NCI-H2227 treated with DMSO at 0.1 percent for 48 hours (cell line): ENCODE data around the gene PPP4C.
A peak's percentile ranks its signal among the peaks of the same experiment; 100 is the strongest.
"Not testable (repeated sequence)": the region's sequence is repeated elsewhere in the genome, so short reads cannot be mapped to it uniquely, and the experiment has no call there.

Source experiments
- DNase-seq: peaks from one replicate; lab custom pipeline; 2025; lab: John Stamatoyannopoulos, UW

Gene PPP4C

GRCh38 chr16:30075503-30076275, at the start of gene PPP4C:
Gene PPP4C, plus strand, starts transcription at chr16:30075994. Its CDS starts 384 bp downstream, at chr16:30076378.
- DNase-seq: peak; percentile 87

- no peak for DNase-seq
These were observed 49.3 kb upstream of the PPP4C start for GRCh38 chr16:30026449-30026848.

- DNase-seq: no peak
These were observed 48.0 kb upstream of the PPP4C start for GRCh38 chr16:30027588-30028437.

- DNase-seq: no peak
These were observed 47.2 kb upstream of the PPP4C start for GRCh38 chr16:30028438-30029076.

GRCh38 chr16:30030011-30030685, 45.6 kb upstream of the PPP4C start:
- no peak for DNase-seq

GRCh38 chr16:30030841-30031413, 44.9 kb upstream of the PPP4C start, which contains the start of gene TLCD3B:
Gene TLCD3B, minus strand, starts transcription at chr16:30031271. Its CDS starts 744 bp downstream, at chr16:30030527.
- peak; percentile 49 for DNase-seq

GRCh38 chr16:30031477-30031918, 44.3 kb upstream of the PPP4C start:
- no peak for DNase-seq

GRCh38 chr16:30032083-30032819, 43.5 kb upstream of the PPP4C start:
- DNase-seq: peak; percentile 85

- no peak for DNase-seq
These were observed 42.5 kb upstream of the PPP4C start for GRCh38 chr16:30033270-30033669.

- DNase-seq: no peak
These were observed 35.6 kb upstream of the PPP4C start for GRCh38 chr16:30040221-30040620.

GRCh38 chr16:30040690-30041089, 35.1 kb upstream of the PPP4C start:
- not testable (repeated sequence) for DNase-seq

- no peak for DNase-seq
These were observed 34.0 kb upstream of the PPP4C start for GRCh38 chr16:30041841-30042240.

GRCh38 chr16:30046178-30046577, 29.6 kb upstream of the PPP4C start:
- DNase-seq: no peak

GRCh38 chr16:30046588-30046987, 29.2 kb upstream of the PPP4C start:
- no peak for DNase-seq

- DNase-seq: no peak
These were observed 25.9 kb upstream of the PPP4C start for GRCh38 chr16:30049871-30050270.

- DNase-seq: no peak
These were observed 24.3 kb upstream of the PPP4C start for GRCh38 chr16:30051518-30051917.

- peak; percentile 92 for DNase-seq
These were observed 23.0 kb upstream of the PPP4C start for GRCh38 chr16:30052671-30053372.

- DNase-seq: no peak
These were observed 22.3 kb upstream of the PPP4C start for GRCh38 chr16:30053376-30054015.

- no peak for DNase-seq
These were observed 21.3 kb upstream of the PPP4C start for GRCh38 chr16:30054451-30054850.
